Activated CD4-positive, CD25-positive, alpha-beta regulatory T cell (primary cell): Measurements from ENCODE around the gene TENM4.

Experiments
- DNase-seq, 4 experiments: peaks; one replicate each; lab custom pipeline; 2025; lab: John Stamatoyannopoulos, UW

The TENM4 gene

GRCh38 chr11:78699609-78700135 lies 741.2 kb downstream of the TENM4 start:
- DNase-seq, result no peak

- DNase-seq, result no peak
Observed at GRCh38 chr11:78698612-78699011, 742.2 kb downstream of the TENM4 start.

GRCh38 chr11:78696177-78696576 lies 744.7 kb downstream of the TENM4 start:
- no peak for DNase-seq

GRCh38 chr11:78694152-78694551 lies 746.7 kb downstream of the TENM4 start:
- no peak for DNase-seq

GRCh38 chr11:78691215-78691614 lies 749.6 kb downstream of the TENM4 start:
- DNase-seq, result no peak

- no peak for DNase-seq
Observed at GRCh38 chr11:78690352-78690987, 750.4 kb downstream of the TENM4 start.

GRCh38 chr11:78689585-78690153 lies 751.2 kb downstream of the TENM4 start:
- no peak for DNase-seq

GRCh38 chr11:78689101-78689500 lies 751.7 kb downstream of the TENM4 start:
- no peak for DNase-seq

- DNase-seq, result no peak
Observed at GRCh38 chr11:78688460-78688859, 752.4 kb downstream of the TENM4 start.

GRCh38 chr11:78685156-78685555 lies 755.7 kb downstream of the TENM4 start:
- DNase-seq, result no peak

GRCh38 chr11:78684377-78684776 lies 756.5 kb downstream of the TENM4 start:
- DNase-seq, result no peak

- no peak for DNase-seq
Observed at GRCh38 chr11:78683774-78684173, 757.1 kb downstream of the TENM4 start.

- no peak for DNase-seq
Observed at GRCh38 chr11:78676026-78676557, 764.7 kb downstream of the TENM4 start.

- no peak for DNase-seq
Observed at GRCh38 chr11:78672850-78673620, 767.8 kb downstream of the TENM4 start.

- no peak for DNase-seq
Observed at GRCh38 chr11:78669249-78669648, 771.6 kb downstream of the TENM4 start.

GRCh38 chr11:78667461-78667860 lies 773.4 kb downstream of the TENM4 start:
- DNase-seq, result no peak

GRCh38 chr11:78666675-78667160 lies 774.1 kb downstream of the TENM4 start:
- no peak for DNase-seq

- DNase-seq, result no peak
Observed at GRCh38 chr11:78664636-78665035, 776.2 kb downstream of the TENM4 start.

GRCh38 chr11:78662811-78663210 lies 778.0 kb downstream of the TENM4 start:
- no peak for DNase-seq

- DNase-seq, result no peak
Observed at GRCh38 chr11:78660471-78660870, 780.4 kb downstream of the TENM4 start.

- DNase-seq, result no peak
Observed at GRCh38 chr11:78659326-78660270, 781.2 kb downstream of the TENM4 start.
